Muscle layer of colon (tissue), 2 donors: ENCODE measurements around the gene AP4E1.

ENCODE experiments used
- H3K27ac ChIP-seq: one replicate; pipeline ENCODE4 v1.7.0; 2013; ENCODE audit warnings: low read depth, mild to moderate bottlenecking, low read length, moderate library complexity
- H3K27me3 ChIP-seq, 2 donors: one replicate each; pipeline ENCODE4 v1.7.0; 2013; ENCODE audit warnings: low read length in 2 of 2, mild to moderate bottlenecking in 2 of 2; ENCODE audit not compliant: insufficient read depth in 2 of 2, control insufficient read depth in 1 of 2
- H3K36me3 ChIP-seq: one replicate; pipeline ENCODE4 v1.7.0; 2013; ENCODE audit warnings: mild to moderate bottlenecking, low read length; ENCODE audit not compliant: insufficient read depth
- H3K4me1 ChIP-seq: one replicate; pipeline ENCODE4 v1.7.0; 2013; ENCODE audit warnings: mild to moderate bottlenecking, low read length; ENCODE audit not compliant: insufficient read depth
- H3K4me3 ChIP-seq, 2 donors: one replicate each; pipeline ENCODE4 v1.7.0; 2013; ENCODE audit warnings: low read length in 2 of 2, low read depth in 1 of 2, mild to moderate bottlenecking in 1 of 2, moderate library complexity in 1 of 2
- H3K9ac ChIP-seq: one replicate; pipeline ENCODE4 v1.7.0; 2013; ENCODE audit warnings: low read length
- H3K9me3 ChIP-seq: one replicate; pipeline ENCODE4 v1.7.0; 2013; ENCODE audit warnings: mild to moderate bottlenecking, low read length
- donor health status: abdominal sarcoma.
- donor health status: Adenocarcinoma of cecum.

Gene AP4E1

DNA sequence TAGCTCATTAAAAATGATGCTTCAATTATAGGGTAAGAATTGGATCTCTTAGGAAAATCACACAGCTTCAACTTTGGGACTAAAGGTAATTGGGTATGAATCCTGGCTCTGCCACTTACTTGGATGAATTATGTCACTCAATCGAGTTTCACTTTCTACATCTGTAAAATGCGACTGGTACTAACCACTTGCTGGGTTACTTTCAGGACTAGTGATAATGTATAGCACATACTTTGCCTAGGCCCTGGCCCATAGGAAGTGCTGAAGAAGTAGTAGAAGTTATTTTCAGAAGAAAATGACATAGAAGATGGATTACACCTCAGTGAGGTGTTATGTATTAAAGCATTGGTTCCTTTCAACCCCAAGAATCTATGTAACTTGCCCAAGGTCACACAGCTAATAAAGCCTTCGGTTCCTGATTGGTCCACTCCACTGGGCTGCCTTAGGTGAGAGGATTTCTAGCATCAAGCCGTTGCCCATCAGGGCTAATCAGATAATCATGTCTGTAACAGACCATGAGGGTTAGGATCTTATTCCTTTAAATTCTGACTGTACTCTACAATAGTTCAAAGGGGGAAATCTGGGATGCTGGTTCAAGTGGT, 29.4 kb upstream of the AP4E1 start:
- Histone ChIP-seq H3K27ac (no peak overlapping the region), H3K9me3 (no peaks in the 10 kb centered on the region), H3K4me1 (no peaks in the 10 kb centered on the region)

DNA sequence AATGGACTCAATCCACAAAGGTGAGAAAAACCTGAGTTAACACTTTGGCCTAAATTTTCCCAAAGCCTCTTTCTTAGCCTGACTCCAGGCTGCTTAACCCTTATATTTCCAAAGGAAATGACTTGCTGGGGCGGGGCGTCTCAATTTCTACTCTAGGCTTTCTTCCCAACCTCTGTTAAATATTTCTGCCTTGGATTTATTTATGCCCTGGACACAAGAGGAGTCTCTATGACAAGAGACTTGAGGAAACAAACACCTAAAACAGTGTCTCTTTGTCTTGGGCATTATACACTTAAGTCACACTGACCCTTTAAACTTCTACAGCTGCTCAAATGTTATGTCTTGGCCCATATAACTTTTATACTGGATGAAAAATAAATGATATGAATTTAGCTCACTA, 28.3 kb upstream of the AP4E1 start:
- H3K36me3 ChIP-seq: no peaks in the 10 kb centered on the region
- no peaks in the 10 kb centered on the region for H3K9me3 ChIP-seq
- no peaks in the 10 kb centered on the region for H3K27me3 ChIP-seq
- no peak overlapping the region for H3K9ac ChIP-seq
- H3K4me3 ChIP-seq: no peak overlapping the region
- H3K4me1 ChIP-seq: no peaks in the 10 kb centered on the region
- H3K27ac ChIP-seq: no peak overlapping the region

More for the DNA sequence above, 29.4 kb upstream of the AP4E1 start:
- Histone ChIP-seq H3K36me3 (no peaks in the 10 kb centered on the region), H3K4me3 (no peak overlapping the region), H3K9ac (no peak overlapping the region), H3K27me3 (no peaks in the 10 kb centered on the region)

DNA sequence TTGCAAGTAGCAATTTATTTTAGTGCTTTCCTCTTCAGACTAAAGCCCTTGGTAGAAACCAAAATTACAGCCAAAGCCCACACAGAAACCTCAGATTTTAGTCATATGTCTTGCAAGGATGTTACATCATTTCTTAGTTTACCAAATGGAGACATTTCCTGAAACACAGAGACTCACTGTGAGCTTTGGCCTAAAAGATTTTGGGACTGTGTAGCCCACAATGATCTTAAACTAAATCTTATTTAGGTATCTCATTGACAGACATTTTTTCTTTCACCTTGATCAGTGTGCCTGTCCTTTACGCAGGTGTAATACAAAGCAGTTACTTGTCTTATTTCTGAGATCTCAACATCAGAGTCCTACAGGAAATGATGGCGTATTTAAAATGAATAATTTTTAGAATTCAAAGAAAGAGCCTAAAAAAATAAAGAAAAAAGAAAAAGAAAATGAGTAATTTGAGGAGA, 27.8 kb upstream of the AP4E1 start:
- H3K27ac ChIP-seq: no peak overlapping the region
- H3K4me1 ChIP-seq: no peaks in the 10 kb centered on the region
- H3K9ac ChIP-seq: no peak overlapping the region
- no peaks in the 10 kb centered on the region for H3K9me3 ChIP-seq
- H3K4me3 ChIP-seq: no peak overlapping the region
- no peaks in the 10 kb centered on the region for H3K27me3 ChIP-seq
- no peaks in the 10 kb centered on the region for H3K36me3 ChIP-seq

DNA sequence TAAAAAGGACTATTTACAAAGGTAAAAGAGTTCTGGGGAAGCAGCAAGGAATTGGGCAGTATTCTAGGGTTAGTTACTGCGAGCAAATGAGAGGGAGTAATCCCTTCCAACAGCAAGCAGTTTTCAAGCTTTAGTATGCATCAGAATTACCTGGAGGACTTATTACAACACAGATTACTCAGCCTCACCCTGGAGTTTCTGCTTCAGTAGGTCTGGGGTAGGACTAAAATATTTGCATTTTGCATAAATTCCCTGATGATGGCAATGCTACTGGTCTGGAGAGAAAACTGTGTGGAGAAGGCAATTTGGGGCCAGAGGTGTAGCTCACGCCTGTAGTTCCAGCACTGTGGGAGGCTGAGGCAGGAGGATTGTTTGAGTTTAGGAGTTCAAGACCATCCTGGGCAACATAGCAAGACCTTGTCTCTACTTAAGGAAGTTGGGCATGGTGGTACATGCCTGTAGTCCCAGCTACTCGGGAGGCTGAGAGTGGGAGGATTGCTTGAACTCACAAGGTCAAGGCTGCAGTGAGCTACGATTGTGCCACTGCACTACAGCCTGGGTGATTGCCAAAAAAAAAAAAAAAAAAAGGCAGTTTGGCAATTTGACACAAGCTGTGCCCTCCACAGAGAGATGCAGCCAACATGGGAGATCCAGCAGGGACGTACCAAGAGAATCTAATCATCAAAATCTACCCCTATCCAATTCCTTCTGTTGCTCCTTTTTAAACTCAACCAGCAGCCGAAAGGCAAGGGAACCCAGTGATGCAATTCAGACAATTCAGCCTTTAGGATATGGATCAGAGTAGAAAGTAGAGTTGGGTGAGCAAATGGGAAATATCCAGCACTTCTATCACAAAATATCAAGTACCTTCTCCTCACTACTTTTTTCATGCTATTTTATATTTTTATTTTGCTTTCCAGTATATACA, 27.1 kb upstream of the AP4E1 start:
- Histone ChIP-seq H3K9ac (no peak overlapping the region), H3K36me3 (no peaks in the 10 kb centered on the region), H3K4me1 (no peaks in the 10 kb centered on the region), H3K27me3 (no peaks in the 10 kb centered on the region), H3K4me3 (no peak overlapping the region), H3K27ac (no peak overlapping the region), H3K9me3 (no peaks in the 10 kb centered on the region)

- no peak overlapping the region for H3K27ac ChIP-seq
- no peak overlapping the region for H3K9ac ChIP-seq
- no peaks in the 10 kb centered on the region for H3K9me3 ChIP-seq
- no peaks in the 10 kb centered on the region for H3K4me1 ChIP-seq
- H3K4me3 ChIP-seq: no peak overlapping the region
- no peaks in the 10 kb centered on the region for H3K36me3 ChIP-seq
- H3K27me3 ChIP-seq: no peaks in the 10 kb centered on the region
Measured at GRCh38 chr15:50883903-50884302, 24.6 kb upstream of the AP4E1 start.

GRCh38 chr15:50884540-50884939, 23.9 kb upstream of the AP4E1 start:
- Histone ChIP-seq H3K9me3 (no peaks in the 10 kb centered on the region), H3K27ac (no peak overlapping the region), H3K36me3 (no peaks in the 10 kb centered on the region), H3K9ac (no peak overlapping the region), H3K4me1 (no peaks in the 10 kb centered on the region), H3K27me3 (no peaks in the 10 kb centered on the region), H3K4me3 (no peak overlapping the region)

DNA sequence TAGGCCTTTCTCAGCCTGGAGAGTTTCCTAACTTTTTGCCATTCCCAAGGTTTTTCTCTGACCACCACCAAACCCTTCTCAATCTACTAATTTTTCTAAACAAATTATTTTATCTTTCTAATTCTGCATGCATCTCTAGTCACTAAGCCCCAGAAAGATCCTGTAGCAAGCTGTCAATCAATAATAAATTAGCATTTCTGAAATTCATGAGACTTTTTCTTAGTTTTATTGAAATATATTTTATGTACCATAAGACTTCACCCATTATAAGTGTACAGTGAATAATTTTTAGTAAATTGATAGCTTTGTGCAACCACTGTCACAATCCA, 22.4 kb upstream of the AP4E1 start:
- H3K36me3 ChIP-seq: no peaks in the 10 kb centered on the region
- H3K27ac ChIP-seq: no peak overlapping the region
- no peaks in the 10 kb centered on the region for H3K4me1 ChIP-seq
- H3K9ac ChIP-seq: no peak overlapping the region
- no peaks in the 10 kb centered on the region for H3K9me3 ChIP-seq
- no peaks in the 10 kb centered on the region for H3K27me3 ChIP-seq
- H3K4me3 ChIP-seq: no peak overlapping the region

GRCh38 chr15:50886611-50887345, 21.7 kb upstream of the AP4E1 start:
- Histone ChIP-seq H3K36me3 (no peaks in the 10 kb centered on the region), H3K27ac (no peak overlapping the region), H3K4me3 (no peak overlapping the region), H3K9ac (no peak overlapping the region), H3K27me3 (no peaks in the 10 kb centered on the region), H3K4me1 (no peaks in the 10 kb centered on the region), H3K9me3 (no peaks in the 10 kb centered on the region)

DNA sequence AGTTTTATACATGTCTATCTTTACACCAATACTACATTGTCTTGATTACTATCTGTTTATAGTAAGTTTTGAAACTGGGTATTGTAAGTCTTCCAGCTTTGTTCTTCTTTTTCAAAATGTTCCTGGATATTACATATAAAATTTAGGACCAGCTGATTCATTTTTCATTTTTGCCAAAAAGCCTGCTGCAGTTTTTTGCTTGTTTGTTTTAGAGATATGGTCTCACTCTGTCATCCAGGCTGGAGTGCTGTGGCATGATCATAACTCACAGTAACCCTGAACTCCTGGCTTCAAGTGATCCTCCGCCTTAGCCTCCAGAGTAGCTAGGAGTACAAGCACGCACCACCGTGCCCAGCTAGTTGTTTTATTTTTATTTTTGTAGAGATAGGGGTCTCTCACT, 20.4 kb upstream of the AP4E1 start:
- Histone ChIP-seq H3K4me1 (no peaks in the 10 kb centered on the region), H3K4me3 (no peak overlapping the region), H3K36me3 (no peaks in the 10 kb centered on the region), H3K27ac (no peak overlapping the region), H3K9me3 (no peaks in the 10 kb centered on the region), H3K9ac (no peak overlapping the region), H3K27me3 (no peaks in the 10 kb centered on the region)

- no peaks in the 10 kb centered on the region for H3K4me1 ChIP-seq
- no peak overlapping the region for H3K4me3 ChIP-seq
- H3K9me3 ChIP-seq: no peaks in the 10 kb centered on the region
- no peaks in the 10 kb centered on the region for H3K36me3 ChIP-seq
- no peaks in the 10 kb centered on the region for H3K27me3 ChIP-seq
- no peak overlapping the region for H3K9ac ChIP-seq
- no peak overlapping the region for H3K27ac ChIP-seq
Measured at GRCh38 chr15:50889589-50889988, 18.9 kb upstream of the AP4E1 start.

DNA sequence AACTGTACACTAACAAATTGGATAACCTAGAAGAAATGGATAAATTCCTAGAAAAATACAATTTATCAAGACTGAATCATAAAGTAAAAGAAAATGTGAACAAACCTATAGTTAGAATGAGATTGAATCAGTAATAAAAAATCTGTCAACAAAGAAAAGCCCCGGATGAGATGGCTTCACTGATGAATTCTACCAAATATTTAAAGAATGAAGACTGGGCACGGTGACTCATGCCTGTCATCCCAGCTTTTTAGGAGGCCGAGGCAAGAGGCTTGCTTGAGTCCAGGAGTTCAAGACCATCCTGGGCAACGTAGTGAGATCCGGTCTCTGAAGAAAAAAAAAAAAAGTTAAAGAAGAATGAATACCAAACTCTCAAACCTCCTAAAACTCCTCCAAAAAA, 17.7 kb upstream of the AP4E1 start:
- H3K27ac ChIP-seq: no peak overlapping the region
- H3K4me1 ChIP-seq: no peaks in the 10 kb centered on the region
- H3K9me3 ChIP-seq: no peaks in the 10 kb centered on the region
- no peaks in the 10 kb centered on the region for H3K27me3 ChIP-seq
- H3K9ac ChIP-seq: no peak overlapping the region
- H3K36me3 ChIP-seq: no peaks in the 10 kb centered on the region
- no peak overlapping the region for H3K4me3 ChIP-seq
